T-helper 2 cell treated with Interferon-gamma antibody and Interleukin-4, amounts not matched to agents 5 μg/mL and 100 μg/mL, for 36 hours (primary cell): ENCODE measurements around the gene VPS37C.

Experiments
- DNase-seq: peaks from one replicate; pipeline ENCODE4 v3.0.0; 2021; ENCODE audit warnings: low spot score
- H3K27ac Mint-ChIP-seq: one replicate; pipeline ENCODE4 v1.8.0; 2021; ENCODE audit warnings: mild to moderate bottlenecking, mixed read lengths
- H3K27me3 Mint-ChIP-seq: one replicate; pipeline ENCODE4 v1.8.0; 2021; ENCODE audit warnings: low read depth, mixed read lengths
- H3K36me3 Mint-ChIP-seq: one replicate; pipeline ENCODE4 v1.8.0; 2021; ENCODE audit warnings: low read depth, mixed read lengths
- H3K4me1 Mint-ChIP-seq: one replicate; pipeline ENCODE4 v1.8.0; 2021; ENCODE audit warnings: low read depth, mixed read lengths
- H3K4me3 Mint-ChIP-seq: one replicate; pipeline ENCODE4 v1.8.0; 2022; ENCODE audit warnings: mild to moderate bottlenecking, moderate library complexity, mixed read lengths
- H3K9me3 Mint-ChIP-seq: one replicate; pipeline ENCODE4 v1.8.0; 2021; ENCODE audit warnings: mixed read lengths

The VPS37C gene

DNA sequence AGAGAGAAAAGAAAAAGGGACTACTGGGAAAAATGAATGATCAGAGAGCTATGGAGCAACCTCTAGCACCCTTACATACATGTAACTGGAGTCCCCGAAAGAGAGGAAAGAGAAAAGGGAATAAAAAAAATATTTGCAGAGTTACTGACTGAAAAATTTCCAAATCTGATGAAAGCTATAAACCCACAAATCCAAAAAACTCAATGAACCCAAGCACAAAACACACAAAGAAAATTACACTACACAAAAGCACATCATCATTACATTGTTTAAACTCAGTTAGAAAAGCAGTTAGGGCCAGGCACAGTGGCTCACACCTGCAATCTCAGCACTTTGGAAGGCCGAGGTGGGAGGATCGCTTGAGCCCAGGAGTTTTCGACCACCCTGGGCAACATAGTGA, 6.7 kb downstream of the VPS37C start:
- no peak for DNase-seq
- Mint-ChIP-seq H3K4me3 (no peak overlapping the region), H3K4me1 (peaks cover 18% of the 10 kb centered on the region), H3K36me3 (peaks cover 30% of the 10 kb centered on the region), H3K27ac (no peak overlapping the region), H3K27me3 (no peaks in the 10 kb centered on the region), H3K9me3 (peaks cover 25% of the 10 kb centered on the region)

DNA sequence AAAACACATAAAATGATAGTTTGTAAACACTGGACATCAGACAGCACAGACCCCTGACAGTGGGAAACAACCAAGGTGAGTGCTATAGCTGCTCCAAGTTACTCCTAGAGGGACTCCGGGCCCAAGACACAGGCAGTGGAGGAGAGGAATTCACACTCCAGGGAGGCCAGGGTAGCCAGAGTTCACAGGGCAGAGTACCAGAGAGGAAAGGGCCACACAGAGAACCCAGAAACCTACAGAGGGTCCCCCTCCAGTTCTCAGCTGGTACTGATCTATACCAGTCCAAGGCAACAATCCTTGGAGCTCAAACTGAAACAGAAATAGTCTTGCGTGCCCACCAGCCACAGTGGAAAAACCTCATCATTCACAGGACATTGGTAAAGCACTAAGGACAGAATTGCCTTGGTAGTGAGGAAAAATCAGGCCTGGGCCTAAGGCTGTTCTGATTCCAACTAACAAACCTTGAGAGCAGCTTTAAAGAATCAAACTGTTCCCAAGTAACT, 7.6 kb downstream of the VPS37C start:
- H3K4me3 Mint-ChIP-seq, result no peak overlapping the region
- H3K4me1 Mint-ChIP-seq, result peaks cover 11% of the 10 kb centered on the region
- H3K36me3 Mint-ChIP-seq, result peaks cover 30% of the 10 kb centered on the region
- no peaks in the 10 kb centered on the region for H3K27me3 Mint-ChIP-seq
- DNase-seq, result no peak
- no peak overlapping the region for H3K27ac Mint-ChIP-seq
- peaks cover 25% of the 10 kb centered on the region for H3K9me3 Mint-ChIP-seq

DNA sequence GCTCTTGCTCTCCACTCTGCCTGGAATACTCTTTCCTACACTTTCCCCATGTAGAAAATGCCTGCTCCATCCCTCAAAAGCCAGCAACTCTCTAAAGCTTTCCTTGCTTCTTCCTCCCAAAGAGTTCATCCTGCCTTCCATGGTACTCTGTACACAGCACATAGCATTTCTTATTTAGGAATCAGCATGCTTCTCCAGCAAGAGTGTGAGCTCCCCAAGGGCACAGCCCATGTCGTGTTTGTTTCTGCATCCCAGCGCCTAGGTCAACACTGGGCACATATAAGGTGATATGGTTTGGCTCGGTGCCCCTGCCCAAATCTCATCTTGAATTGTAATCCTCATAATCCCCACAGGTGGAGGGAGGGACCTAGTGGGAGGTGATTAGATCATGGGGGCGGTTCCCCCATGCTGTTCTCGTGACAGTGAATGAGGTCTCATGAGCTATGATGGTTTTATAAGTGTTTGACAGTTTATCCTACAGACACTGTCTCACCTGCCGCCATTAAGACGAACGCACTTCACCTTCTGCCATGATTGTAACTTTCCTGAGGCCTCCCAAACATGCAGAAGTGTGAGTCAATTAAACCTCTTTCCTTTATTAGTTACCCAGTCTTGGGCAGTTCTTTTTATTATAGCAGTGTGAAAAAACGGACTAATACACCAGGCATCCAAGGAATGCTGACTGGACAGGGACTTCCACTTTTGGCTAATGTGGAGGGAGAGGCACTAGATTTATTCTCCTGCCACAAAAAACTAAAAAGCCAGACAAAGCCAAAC, 8.2 kb downstream of the VPS37C start:
- no peak overlapping the region for H3K4me3 Mint-ChIP-seq
- H3K27me3 Mint-ChIP-seq, result no peaks in the 10 kb centered on the region
- H3K27ac Mint-ChIP-seq, result no peak overlapping the region
- peaks cover 30% of the 10 kb centered on the region for H3K36me3 Mint-ChIP-seq
- peaks cover 10% of the 10 kb centered on the region for H3K4me1 Mint-ChIP-seq
- H3K9me3 Mint-ChIP-seq, result peaks cover 25% of the 10 kb centered on the region
- DNase-seq, result no peak

DNA sequence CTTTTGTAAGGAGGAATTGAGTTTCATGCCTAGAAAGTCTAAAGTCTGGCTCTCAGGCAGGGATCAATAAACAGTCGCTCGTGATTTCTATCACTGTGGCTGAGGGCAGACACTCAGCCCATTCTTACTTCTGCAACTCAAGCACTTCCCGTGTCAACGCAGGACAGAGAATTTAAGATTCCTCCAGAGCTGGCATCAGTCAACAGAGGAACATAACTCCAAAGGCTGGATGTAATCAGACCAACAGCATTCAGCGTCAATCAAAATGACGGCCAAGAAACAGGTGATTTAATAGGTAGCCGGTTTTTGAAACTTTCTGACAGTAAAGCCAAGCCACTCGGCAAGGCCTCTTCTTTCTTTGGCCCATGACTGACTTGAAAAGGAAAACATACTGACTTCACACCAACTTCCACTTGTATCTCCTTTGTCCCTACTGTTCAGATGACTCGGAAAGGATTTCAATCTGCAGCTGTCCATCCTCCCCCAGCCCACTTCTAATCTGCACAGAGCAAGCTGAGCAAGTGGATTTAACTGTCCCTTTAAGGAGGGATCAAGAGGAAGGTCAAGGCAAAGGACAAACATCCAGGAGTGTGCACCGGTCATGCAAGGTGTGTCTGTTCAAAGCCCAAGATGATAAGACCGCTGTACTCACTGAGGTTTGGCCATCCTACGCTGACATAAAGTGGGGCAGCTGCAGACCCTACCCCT, 9.5 kb downstream of the VPS37C start:
- H3K27me3 Mint-ChIP-seq, result no peaks in the 10 kb centered on the region
- no peak overlapping the region for H3K27ac Mint-ChIP-seq
- peaks cover 23% of the 10 kb centered on the region for H3K36me3 Mint-ChIP-seq
- H3K9me3 Mint-ChIP-seq, result peaks cover 23% of the 10 kb centered on the region
- no peak overlapping the region for H3K4me3 Mint-ChIP-seq
- no peak for DNase-seq
- H3K4me1 Mint-ChIP-seq, result peaks cover 9% of the 10 kb centered on the region

DNA sequence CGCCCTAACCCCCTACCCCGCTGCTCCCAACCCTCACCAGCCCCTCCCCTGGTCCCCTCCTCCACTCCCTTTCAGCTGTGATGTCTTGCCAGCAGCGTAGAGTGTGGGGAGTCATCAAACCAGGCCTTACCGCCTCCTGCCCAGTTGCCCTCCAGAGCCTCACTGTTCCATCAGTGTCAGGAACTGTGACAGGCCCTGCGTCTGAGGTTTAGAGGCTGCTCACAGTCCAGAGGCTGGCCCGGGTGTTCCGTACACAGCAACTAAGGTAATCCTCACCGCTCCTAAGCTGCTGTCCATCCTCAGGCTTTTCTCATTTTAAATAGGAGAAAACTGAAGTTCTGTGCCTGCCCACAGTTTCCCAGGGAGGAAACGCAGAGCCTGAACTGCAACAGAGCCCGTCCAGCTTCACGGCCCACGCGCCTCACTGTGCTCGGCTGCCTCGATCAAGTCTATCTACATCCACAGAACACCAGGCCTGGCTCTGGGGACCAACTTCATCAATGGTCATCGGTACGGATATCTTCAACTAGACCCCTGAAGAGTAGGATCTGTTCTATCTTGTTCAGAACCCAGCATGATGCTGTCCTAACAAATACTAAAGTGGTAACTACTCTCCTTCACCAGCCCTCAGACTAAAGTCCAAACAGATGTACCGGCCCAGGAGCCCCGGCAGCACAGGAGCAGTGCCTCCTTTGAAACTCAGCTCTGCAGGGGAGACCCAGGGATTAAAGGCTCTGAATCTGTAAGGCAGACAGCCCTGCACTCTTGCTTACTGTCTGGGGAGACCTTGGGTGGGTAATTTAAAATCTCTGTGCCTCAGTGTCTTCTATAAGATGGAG, 10.3 kb downstream of the VPS37C start:
- Mint-ChIP-seq H3K27ac (no peak overlapping the region), H3K4me1 (peaks cover 8% of the 10 kb centered on the region), H3K9me3 (peaks cover 20% of the 10 kb centered on the region), H3K4me3 (no peak overlapping the region), H3K36me3 (peaks cover 21% of the 10 kb centered on the region), H3K27me3 (no peaks in the 10 kb centered on the region)
- no peak for DNase-seq

DNA sequence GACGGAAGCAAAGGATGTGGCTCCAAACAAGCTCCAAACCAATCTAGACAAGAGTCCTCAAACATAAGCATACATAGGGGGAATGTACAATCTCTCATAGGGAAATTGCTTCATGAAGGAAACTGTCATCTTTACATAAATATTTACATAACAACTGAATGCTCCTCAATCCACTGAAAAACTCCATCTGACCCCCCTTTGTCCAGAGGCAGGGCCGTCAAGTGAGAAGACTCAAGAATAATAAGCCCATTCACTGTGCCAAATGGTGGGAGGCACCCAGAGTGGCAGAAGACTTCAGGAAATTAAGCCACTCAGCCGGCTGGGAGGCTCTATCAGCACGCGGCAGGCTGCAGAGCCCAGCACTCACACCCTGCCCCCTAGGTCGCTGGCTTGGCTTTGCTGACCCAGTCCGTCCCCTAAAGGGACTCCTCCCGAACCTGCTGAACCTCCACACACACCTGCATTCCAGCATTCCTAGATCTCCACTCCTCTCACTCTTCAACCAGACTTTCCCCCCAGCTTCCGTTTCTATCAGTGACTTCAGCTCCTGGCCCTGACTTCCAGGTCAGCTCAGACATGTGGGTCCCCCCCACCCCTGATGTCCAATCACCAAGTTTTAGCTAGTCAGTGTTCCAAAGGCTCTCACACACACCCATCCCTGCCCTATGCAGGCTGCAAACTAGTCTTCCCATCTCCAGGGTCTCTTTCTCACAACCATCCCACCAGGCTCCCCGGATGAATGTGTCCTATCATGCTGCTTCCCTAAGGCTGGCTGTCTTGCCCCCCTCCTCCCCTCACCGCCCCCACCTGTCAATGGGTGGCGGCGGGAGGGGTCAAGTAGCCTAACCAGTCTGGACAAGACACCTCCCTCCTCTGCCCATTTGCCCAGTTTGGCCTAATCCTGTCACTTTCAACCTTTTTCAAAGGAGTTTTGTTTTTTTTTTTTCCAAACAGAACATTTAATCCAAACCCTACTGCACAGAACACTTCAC, 11.3 kb downstream of the VPS37C start:
- Mint-ChIP-seq H3K4me1 (peaks cover 7% of the 10 kb centered on the region), H3K36me3 (peaks cover 11% of the 10 kb centered on the region), H3K9me3 (peaks cover 11% of the 10 kb centered on the region), H3K27ac (no peak overlapping the region), H3K27me3 (no peaks in the 10 kb centered on the region), H3K4me3 (no peak overlapping the region)
- DNase-seq, result no peak

DNA sequence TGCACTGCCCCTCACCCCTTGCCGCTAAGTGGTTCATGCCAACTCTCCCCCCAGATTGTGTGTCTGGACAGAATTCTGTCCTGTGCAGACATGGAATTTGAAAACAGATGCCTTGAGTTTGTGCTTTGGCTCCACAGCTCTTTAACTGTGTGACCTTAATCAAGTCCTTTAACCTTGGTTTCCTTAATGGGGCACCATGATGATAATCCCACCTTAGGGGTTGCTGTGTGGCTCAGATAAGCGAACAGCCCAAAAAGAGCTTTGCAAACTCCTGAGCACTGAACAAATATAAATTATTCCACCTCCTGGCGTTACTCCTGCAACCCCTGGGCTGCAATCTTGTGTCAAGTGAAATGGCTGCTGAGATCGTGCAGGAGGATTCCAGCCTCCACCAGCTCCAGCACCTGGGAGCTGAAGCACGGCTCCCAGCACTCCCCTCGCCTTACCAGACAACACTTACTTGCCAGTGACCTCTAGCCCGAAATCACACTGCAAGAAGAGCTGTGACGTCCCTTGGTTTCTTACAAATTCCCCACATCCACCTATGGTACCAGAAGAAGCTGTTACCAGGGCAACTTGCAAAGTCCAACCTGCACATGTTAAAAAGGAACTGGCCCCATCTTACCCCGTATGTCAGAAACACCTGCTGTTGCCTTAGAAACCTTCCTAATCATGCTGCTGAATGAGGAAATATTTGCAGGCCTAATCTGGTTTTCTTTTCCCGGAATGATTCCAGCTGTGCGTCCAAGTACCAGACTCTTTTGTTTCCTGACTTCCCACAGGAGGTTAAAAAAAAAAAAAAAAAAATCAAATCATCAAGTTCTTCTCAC, 13.2 kb downstream of the VPS37C start:
- H3K27me3 Mint-ChIP-seq, result no peaks in the 10 kb centered on the region
- H3K27ac Mint-ChIP-seq, result no peak overlapping the region
- no peak for DNase-seq
- H3K4me1 Mint-ChIP-seq, result peaks cover 7% of the 10 kb centered on the region
- H3K36me3 Mint-ChIP-seq, result no peaks in the 10 kb centered on the region
- H3K4me3 Mint-ChIP-seq, result no peak overlapping the region
- no peaks in the 10 kb centered on the region for H3K9me3 Mint-ChIP-seq

DNA sequence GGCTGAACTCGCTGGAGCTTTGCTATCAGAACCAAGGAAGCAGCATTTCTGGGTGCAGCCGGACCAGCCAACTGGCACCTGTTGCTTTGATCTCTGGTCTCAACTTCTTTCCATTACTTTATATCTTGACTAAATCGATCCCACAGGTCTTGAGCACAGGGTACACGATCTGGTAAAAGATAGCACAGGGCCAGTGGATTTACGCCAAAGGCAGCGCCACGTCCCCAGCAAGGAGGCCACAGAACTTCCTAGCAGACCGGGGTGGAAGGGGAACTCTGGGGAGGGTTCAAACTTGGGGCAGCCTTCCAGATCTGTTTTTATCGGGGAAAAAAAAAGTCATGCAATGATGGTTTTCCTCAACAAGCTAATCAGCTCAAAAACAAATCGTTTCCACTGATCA, 14.0 kb downstream of the VPS37C start:
- Mint-ChIP-seq H3K27ac (no peak overlapping the region), H3K36me3 (no peaks in the 10 kb centered on the region), H3K4me1 (peaks cover 7% of the 10 kb centered on the region), H3K9me3 (no peaks in the 10 kb centered on the region), H3K4me3 (no peak overlapping the region), H3K27me3 (no peaks in the 10 kb centered on the region)
- DNase-seq, result no peak

DNA sequence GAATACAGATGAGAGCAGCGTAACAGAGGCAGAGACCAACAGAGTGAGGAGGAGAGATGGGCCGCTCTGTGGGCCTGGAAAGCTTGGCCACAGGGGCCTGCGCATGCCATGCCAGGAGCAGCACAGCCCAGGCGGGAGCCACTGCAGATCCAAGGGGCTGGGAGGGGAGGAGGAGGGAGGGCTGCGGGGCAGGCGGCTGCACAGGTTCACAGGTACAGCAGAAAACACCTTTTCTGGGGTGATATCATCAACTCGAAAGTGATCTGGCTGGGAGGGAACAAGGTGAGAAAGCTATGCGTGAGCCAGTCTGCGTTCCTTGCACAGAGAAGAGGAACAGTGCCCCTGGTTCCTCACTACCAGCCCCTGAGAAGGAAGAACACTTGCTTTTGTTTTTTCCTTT, 14.8 kb downstream of the VPS37C start:
- Mint-ChIP-seq H3K27ac (no peak overlapping the region), H3K36me3 (no peaks in the 10 kb centered on the region), H3K27me3 (no peaks in the 10 kb centered on the region), H3K9me3 (no peaks in the 10 kb centered on the region), H3K4me3 (no peak overlapping the region), H3K4me1 (peaks cover 7% of the 10 kb centered on the region)
- DNase-seq, result no peak

DNA sequence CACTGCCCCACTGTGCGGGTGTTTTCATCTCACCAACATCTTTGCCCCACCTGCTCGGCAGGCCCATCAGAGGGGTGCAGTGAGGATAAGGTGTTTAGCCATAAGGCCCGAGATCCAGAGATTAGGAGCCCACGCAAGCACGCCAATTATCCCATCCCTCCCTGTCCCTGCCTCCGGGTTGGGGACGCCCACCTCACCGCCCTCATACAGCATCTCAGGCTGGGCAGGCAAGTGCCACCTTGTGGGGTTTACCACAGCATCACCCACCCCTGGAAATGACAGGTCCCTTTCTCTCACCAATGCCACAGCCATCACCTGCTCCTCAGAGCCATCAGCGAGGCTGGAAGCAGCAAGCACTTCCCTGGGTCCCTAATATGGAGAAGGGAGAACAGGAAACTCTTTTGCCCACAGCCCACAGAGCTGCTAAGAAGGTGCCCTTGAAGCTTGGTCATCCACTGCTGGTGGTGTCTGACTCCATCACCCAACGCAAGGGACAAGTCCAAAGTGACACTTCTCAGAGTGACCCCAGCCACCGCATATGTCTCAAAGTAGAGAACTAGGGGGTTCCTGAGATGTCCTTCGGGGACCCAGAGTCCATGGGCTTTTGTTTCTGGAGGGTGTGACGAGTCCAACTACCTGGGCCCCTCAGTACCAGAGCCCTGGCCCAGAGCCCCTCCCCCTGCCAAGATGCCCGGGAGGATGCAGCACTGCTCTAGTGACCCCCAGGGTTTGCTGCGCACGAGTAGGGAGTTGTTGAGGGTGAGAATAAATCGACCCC, 15.8 kb downstream of the VPS37C start:
- Mint-ChIP-seq H3K36me3 (no peaks in the 10 kb centered on the region), H3K27me3 (no peaks in the 10 kb centered on the region), H3K4me1 (peaks cover 7% of the 10 kb centered on the region), H3K9me3 (no peaks in the 10 kb centered on the region), H3K4me3 (no peak overlapping the region), H3K27ac (no peak overlapping the region)
- no peak for DNase-seq

DNA sequence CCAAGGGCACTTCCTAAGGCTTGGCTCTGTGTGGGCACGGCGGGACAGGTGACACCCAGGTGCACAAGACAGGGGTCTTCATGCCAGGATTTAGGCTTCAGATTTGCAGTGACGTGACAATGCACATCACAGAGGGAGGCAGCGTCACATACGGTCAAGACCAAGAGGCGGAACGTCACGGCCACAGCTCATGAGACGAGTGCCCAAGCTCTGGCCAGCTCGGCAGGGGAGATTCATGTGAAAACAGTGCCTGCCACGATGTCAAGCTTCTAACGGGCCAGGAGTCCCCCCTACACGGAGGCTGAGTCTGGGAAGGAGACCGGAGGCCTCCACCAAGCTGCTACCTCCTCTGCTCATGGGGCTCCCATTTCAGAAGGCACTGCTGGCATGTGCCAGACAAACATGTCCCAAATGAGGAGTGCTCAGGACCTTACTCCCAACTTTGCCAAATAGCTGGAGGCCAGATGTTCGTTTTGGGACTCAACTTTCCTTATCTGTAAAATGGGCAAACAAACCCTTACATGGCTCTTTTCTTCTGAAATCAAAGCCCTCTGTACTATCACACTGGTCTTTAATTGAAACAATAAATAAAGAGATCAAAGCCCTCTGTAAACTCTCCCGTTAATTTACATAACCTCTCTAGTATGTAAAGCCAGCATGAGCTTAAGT, 16.6 kb downstream of the VPS37C start:
- H3K27ac Mint-ChIP-seq, result no peak overlapping the region
- H3K27me3 Mint-ChIP-seq, result no peaks in the 10 kb centered on the region
- H3K4me1 Mint-ChIP-seq, result peaks cover 7% of the 10 kb centered on the region
- no peak overlapping the region for H3K4me3 Mint-ChIP-seq
- H3K36me3 Mint-ChIP-seq, result no peaks in the 10 kb centered on the region
- DNase-seq, result no peak
- H3K9me3 Mint-ChIP-seq, result no peaks in the 10 kb centered on the region
